Urinary bladder (tissue), 4 donors: ENCODE measurements around the gene DDI2. TPM values are rescaled to one million over a fixed set of nuclear protein-coding genes. Genes with fewer than 3 reads are reported as not detected.
"Not testable (repeated sequence)": the region's sequence is repeated elsewhere in the genome, so short reads cannot be mapped to it uniquely, and the experiment has no call there.

Experiments
- DNase-seq: peaks from one replicate; pipeline ENCODE4 v3.0.0-alpha.2; 2015; ENCODE audit errors: extremely low spot score
- H3K27ac ChIP-seq: one replicate; pipeline ENCODE4 v1.5.1; 2013; ENCODE audit warnings: low read depth, mild to moderate bottlenecking, moderate library complexity
- H3K36me3 ChIP-seq: one replicate; pipeline ENCODE4 v1.6.1; 2013; ENCODE audit warnings: mild to moderate bottlenecking, moderate library complexity; ENCODE audit not compliant: insufficient read depth
- H3K4me1 ChIP-seq: one replicate; pipeline ENCODE4 v1.6.1; 2013; ENCODE audit warnings: mild to moderate bottlenecking, moderate library complexity; ENCODE audit not compliant: insufficient read depth
- H3K4me3 ChIP-seq: one replicate; pipeline ENCODE4 v1.5.1; 2013; ENCODE audit warnings: low read depth, low read length
- WGBS: extraction: QIAGEN DNeasy Blood & Tissue Kit; methylation state at CpG from one replicate; pipeline ENCODE4 v1.1.7; 2013; 5-methylcytosine and 5-hydroxymethylcytosine counted together
- polyA plus RNA-seq: library from polyadenylated mRNA; stranded (reverse); fragments of 200-250 nt; gene quantifications from one replicate; pipeline ENCODE4 v1.2.3, GENCODE V29; 2013
- total RNA-seq: library from RNA; depleted of rRNA; stranded (reverse); fragments of >200 nt; gene quantifications from one replicate; pipeline ENCODE4 v1.2.3, GENCODE V29; 2014
- donor health status: healthy with polysubstance abuse.
- donor health status: healthy.

DDI2 gene
- total and polyA plus RNA-seq, 2 donors: 7.2 to 48.8 TPM

GRCh38 chr1:15682936-15683341 is 65.7 kb downstream of the DDI2 start:
- no peak for DNase-seq
- H3K4me3 ChIP-seq: no peak overlapping the region
- WGBS: 85% methylated on average over 4 of the region's 4 CpGs
- H3K4me1 ChIP-seq: no peaks in the 10 kb centered on the region
- H3K36me3 ChIP-seq: no peaks in the 10 kb centered on the region
- H3K27ac ChIP-seq: no peak overlapping the region

DNA sequence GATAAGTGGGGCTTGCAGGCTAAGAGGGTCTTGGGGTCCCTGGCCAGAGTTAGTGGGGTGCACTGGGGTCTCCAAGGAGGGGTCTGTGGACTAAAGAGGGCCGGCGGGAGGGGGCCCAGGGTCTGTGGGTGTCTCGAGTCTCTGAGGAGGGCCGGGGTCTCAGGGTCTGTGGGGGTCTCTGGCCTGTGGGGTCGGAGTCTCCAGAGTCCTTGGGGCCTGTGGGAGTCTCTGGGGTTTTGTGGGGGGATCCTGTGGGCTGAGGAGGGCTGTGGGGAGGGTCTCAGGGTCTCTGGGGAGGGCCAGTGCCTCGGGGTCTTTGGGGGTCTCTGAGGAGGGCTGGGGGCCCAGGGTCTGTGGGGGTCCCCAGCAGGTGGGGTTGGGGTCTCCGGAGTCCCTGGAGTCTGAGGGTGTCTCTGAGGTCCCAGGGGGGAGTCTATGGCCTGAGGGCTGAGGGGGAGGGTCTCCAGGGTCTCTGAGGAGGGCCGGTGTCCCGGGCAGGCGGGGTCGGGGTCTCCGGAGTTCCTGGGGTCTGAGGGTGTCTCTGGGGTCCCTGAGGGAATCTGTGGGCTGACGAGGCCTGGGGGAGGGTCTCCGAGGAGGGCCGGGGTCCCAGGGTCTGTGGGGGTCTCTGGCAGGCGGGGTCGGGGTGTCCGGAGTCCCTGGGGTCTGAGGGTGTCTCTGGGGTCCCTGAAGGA is 66.2 kb downstream of the DDI2 start:
- H3K36me3 ChIP-seq: no peaks in the 10 kb centered on the region
- WGBS: 37% methylated on average over 18 of the region's 18 CpGs
- H3K27ac ChIP-seq: peak overlapping the region; percentile 95
- DNase-seq: no peak
- no peaks in the 10 kb centered on the region for H3K4me1 ChIP-seq
- H3K4me3 ChIP-seq: peak overlapping the region; percentile 96

GRCh38 chr1:15684042-15684461 is 66.8 kb downstream of the DDI2 start, which contains the start of gene PLEKHM2:
PLEKHM2 (plus strand) TSS chr1:15684320; CDS start chr1:15684559, 239 bp downstream.
- peak within 1 kb of the TSS; percentile 95 for H3K27ac ChIP-seq
- H3K4me3 ChIP-seq: peak within 1 kb of the TSS; percentile 96
- WGBS: under 1% methylated on average over 52 of the region's 52 CpGs
- H3K36me3 ChIP-seq: no peaks in the 10 kb centered on the region
- no peaks in the 10 kb centered on the region for H3K4me1 ChIP-seq
- DNase-seq: no peak

GRCh38 chr1:15684468-15685291 is 67.4 kb downstream of the DDI2 start:
- Histone ChIP-seq H3K36me3 (no peaks in the 10 kb centered on the region), H3K4me3 (peak overlapping the region; percentile 96), H3K27ac (peak overlapping the region; percentile 95), H3K4me1 (no peaks in the 10 kb centered on the region)
- DNase-seq: no peak
- WGBS: under 1% methylated on average over 69 of the region's 72 CpGs

DNA sequence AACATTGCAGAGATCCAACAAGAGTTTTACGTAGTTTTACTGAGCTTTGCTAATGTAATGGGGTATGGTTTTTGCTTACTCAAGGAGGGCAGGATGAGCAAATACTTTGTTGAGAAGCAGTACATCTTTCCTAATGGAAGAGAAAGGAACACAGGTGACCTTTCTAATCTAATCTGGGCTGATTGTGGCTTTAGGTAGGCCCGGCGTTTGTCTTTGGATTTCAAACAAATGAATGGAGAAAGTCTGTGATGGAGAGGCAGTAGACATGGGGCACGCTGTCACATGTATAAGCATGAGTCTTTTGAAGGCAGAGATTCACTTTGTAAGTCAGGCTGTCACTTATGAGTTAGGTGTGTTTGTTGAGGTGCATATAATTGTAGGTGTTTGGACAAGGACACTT is 68.6 kb downstream of the DDI2 start:
- H3K27ac ChIP-seq: no peak overlapping the region
- no peaks in the 10 kb centered on the region for H3K36me3 ChIP-seq
- no peak overlapping the region for H3K4me3 ChIP-seq
- no peaks in the 10 kb centered on the region for H3K4me1 ChIP-seq
- DNase-seq: no peak
- 46% methylated on average over 4 of the region's 4 CpGs for WGBS

GRCh38 chr1:15687446-15687845 is 70.2 kb downstream of the DDI2 start:
- H3K4me1 ChIP-seq: no peaks in the 10 kb centered on the region
- no peak overlapping the region for H3K27ac ChIP-seq
- WGBS: 65% methylated on average over 2 of the region's 2 CpGs
- H3K36me3 ChIP-seq: no peaks in the 10 kb centered on the region
- DNase-seq: no peak
- H3K4me3 ChIP-seq: no peak overlapping the region

DNA sequence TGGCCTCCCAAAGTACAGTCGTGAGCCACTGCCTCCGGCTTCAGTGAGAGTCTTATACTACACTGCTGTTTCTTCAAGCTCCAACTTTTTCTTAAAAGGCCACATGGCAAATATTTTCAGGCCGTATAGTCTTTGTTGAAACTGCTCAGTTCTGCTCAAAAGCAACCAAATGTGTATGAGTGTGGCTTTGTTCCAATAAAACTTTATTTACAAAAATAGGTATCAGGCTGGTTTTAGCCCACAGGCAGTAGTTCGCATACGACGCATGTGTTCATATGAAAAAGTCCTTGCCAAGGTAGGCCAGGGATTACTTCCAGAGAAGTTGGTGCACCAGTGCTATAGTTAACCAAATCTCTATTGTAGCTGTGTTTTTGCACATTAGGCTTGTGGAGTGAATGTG is 73.1 kb downstream of the DDI2 start:
- Histone ChIP-seq H3K27ac (no peak overlapping the region), H3K4me3 (no peak overlapping the region), H3K36me3 (no peaks in the 10 kb centered on the region), H3K4me1 (no peaks in the 10 kb centered on the region)
- 94% methylated on average over 6 of the region's 6 CpGs for WGBS
- no peak for DNase-seq

GRCh38 chr1:15691434-15692032 is 74.3 kb downstream of the DDI2 start:
- no peak overlapping the region for H3K4me3 ChIP-seq
- no peaks in the 10 kb centered on the region for H3K4me1 ChIP-seq
- 30% methylated on average over 11 of the region's 11 CpGs for WGBS
- no peak for DNase-seq
- no peaks in the 10 kb centered on the region for H3K36me3 ChIP-seq
- H3K27ac ChIP-seq: no peak overlapping the region

DNA sequence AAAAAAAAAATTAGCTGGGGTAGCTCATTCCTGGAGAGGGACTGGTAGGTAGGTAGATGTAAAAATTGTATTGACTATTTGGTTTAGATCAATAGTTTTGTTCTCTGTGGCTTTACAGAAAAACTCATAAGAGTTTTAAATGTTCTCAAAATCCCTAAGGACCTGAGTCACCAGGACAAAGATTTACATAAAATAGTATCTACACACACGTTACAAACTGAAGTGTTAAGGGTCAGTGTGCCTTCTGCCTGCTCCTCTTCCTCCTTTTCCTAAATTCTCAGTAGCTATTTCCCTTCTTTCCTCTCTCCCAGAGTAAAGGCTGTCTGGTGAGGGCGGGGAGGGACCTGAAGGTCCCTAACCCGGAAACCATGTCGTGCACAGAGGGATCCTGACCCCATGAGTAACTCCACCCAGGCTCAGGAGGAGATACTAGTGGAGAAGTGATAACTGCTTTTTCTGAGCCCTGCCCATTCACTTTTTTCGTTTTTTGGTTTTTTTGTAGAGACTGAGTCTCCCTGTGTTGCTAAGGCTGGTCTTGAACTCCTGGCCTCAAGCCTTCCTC is 74.9 kb downstream of the DDI2 start:
- H3K4me3 ChIP-seq: no peak overlapping the region
- 60% methylated on average over 5 of the region's 5 CpGs for WGBS
- H3K36me3 ChIP-seq: no peaks in the 10 kb centered on the region
- DNase-seq: no peak
- no peaks in the 10 kb centered on the region for H3K4me1 ChIP-seq
- H3K27ac ChIP-seq: no peak overlapping the region

DNA sequence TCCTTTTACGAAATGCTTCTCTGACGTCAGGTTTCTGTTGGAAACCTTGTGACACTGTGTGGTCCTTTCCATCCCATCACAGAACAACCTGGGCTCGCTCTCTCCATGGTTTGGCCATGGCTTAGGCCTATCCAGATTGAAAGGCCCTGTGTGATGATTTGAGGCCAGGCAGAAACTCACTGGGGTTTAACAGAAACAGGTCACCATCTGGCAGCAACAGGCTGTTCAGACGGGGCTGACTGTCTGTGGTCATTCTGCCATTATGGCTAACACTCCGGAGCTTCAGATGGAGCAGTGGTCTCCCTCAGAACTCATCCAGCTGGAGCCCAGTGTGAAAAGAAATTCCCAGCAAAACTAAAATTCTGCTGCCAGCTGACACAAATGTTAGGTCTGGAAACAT is 76.1 kb downstream of the DDI2 start:
- Histone ChIP-seq H3K27ac (no peak overlapping the region), H3K36me3 (no peaks in the 10 kb centered on the region), H3K4me1 (no peaks in the 10 kb centered on the region), H3K4me3 (no peak overlapping the region)
- no peak for DNase-seq
- WGBS: 73% methylated on average over 5 of the region's 5 CpGs

- no peaks in the 10 kb centered on the region for H3K4me1 ChIP-seq
- no peaks in the 10 kb centered on the region for H3K36me3 ChIP-seq
- H3K4me3 ChIP-seq: no peak overlapping the region
- DNase-seq: no peak
- no peak overlapping the region for H3K27ac ChIP-seq
- 71% methylated on average over 10 of the region's 10 CpGs for WGBS
Observed at GRCh38 chr1:15696956-15697521, 79.8 kb downstream of the DDI2 start.

DNA sequence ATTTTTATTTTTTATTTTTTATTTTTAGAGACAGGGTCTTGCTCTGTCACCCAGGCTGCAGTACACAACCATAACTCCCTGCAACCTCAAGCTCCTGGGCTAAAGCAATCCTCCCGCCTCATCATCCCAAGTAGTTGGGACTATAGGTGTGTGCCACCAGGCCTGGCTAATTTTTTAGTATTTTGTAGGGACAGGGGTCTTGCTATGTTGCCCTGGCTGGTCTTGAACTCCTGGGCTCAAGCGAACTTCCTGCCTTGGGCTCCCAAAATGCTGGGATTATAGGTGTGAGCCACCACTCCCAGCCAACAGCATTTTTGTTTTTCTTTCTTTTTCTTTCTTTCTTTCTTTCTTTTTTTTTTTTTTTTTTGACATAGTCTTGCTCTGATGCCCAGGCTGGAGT is 80.9 kb downstream of the DDI2 start:
- H3K36me3 ChIP-seq: no peaks in the 10 kb centered on the region
- no peak for DNase-seq
- WGBS: 97% methylated on average over 2 of the region's 2 CpGs
- no peaks in the 10 kb centered on the region for H3K4me1 ChIP-seq
- H3K27ac ChIP-seq: no peak overlapping the region
- no peak overlapping the region for H3K4me3 ChIP-seq

- H3K27ac ChIP-seq, H3K36me3 ChIP-seq, H3K4me3 ChIP-seq, H3K4me1 ChIP-seq, DNase-seq: not testable (repeated sequence)
- 94% methylated on average over 4 of the region's 4 CpGs for WGBS
Observed at GRCh38 chr1:15699321-15699720, 82.1 kb downstream of the DDI2 start.
